Nephron progenitor cell (in vitro differentiated cells): ENCODE measurements around the gene HOXB1.
A peak's percentile ranks its signal among the peaks of the same experiment; 100 is the strongest.

ENCODE experiments used
- DNase-seq: peaks from one replicate; pipeline ENCODE4 v3.0.0; 2021
- H3K27ac Mint-ChIP-seq: 2 replicates; pipeline ENCODE4 v1.8.0; 2021; ENCODE audit warnings: mild to moderate bottlenecking, moderate library complexity, mixed read lengths
- H3K27me3 Mint-ChIP-seq: 2 replicates; pipeline ENCODE4 v1.8.0; 2021; ENCODE audit warnings: mild to moderate bottlenecking, low read depth, mixed read lengths; ENCODE audit not compliant: poor library complexity
- H3K36me3 Mint-ChIP-seq: 2 replicates; pipeline ENCODE4 v1.8.0; 2021; ENCODE audit warnings: low read depth, mixed read lengths
- H3K4me1 Mint-ChIP-seq: 2 replicates; pipeline ENCODE4 v1.8.0; 2021; ENCODE audit warnings: mixed read lengths
- H3K4me3 Mint-ChIP-seq: 2 replicates; pipeline ENCODE4 v1.8.0; 2021; ENCODE audit warnings: mild to moderate bottlenecking, moderate library complexity, mixed read lengths
- H3K9me3 Mint-ChIP-seq: 2 replicates; pipeline ENCODE4 v1.8.0; 2021; ENCODE audit warnings: mild to moderate bottlenecking, moderate library complexity, mixed read lengths
- CTCF ChIP-seq: fragments of 200-600 bp; sonication (generic); IDR thresholded peaks from 2 replicates; pipeline ENCODE4 v1.5.0; 2021; ENCODE audit warnings: antibody characterized with exemption

Gene HOXB1

GRCh38 chr17:48561884-48562810, 31.3 kb upstream of the HOXB1 start:
- Mint-ChIP-seq H3K4me1 (peaks cover 69% of the 10 kb centered on the region), H3K9me3 (no peaks in the 10 kb centered on the region), H3K4me3 (peak overlapping the region; percentile 87), H3K27ac (peak overlapping the region; percentile 100), H3K27me3 (peaks cover 4% of the 10 kb centered on the region), H3K36me3 (peaks cover 44% of the 10 kb centered on the region)
- peak; percentile 59 for DNase-seq
- peak; percentile 31 for TF ChIP-seq CTCF

- Mint-ChIP-seq H3K27me3 (peaks cover 4% of the 10 kb centered on the region), H3K4me3 (peak overlapping the region; percentile 87), H3K4me1 (peaks cover 89% of the 10 kb centered on the region), H3K36me3 (peaks cover 48% of the 10 kb centered on the region), H3K9me3 (no peaks in the 10 kb centered on the region), H3K27ac (peak overlapping the region; percentile 100)
- no peak for TF ChIP-seq CTCF
- DNase-seq = peak; percentile 38
Measured at GRCh38 chr17:48559840-48560817, 29.3 kb upstream of the HOXB1 start.

DNA sequence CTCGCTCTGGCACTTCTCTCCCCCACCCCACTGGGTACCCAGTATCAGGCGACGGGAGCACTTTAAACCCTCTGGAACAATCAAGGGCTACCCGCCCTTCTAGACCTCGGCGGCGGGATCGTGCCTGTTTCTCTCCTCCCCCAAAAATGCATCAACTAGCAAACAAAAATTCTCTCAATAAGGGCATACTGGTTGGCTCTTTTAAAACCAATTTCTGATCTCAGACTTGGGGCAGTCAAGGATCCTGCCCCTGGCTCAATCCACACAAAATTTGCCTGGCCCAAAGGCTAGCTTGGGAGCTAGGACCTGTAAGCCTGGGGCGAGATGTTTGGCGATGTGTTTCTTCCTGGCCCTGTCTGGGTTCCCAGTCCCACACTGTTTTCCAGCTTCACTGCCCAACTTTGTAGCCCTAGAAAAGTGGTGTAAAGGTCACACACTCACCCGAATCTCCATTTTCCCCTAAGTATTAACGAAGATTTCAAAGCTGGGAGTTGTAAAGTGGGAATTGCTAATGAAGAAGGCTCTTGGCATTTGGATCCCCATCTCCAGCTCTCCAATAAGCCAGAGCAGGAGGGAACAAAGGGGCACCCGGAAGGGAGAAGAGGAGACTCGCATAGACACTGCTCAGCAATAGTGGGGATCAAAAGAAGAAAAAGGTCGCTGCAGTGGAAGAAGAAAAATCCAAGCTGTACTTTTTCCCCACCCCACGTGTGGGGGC, 28.5 kb upstream of the HOXB1 start:
- no peak for TF ChIP-seq CTCF
- peaks cover 4% of the 10 kb centered on the region for H3K27me3 Mint-ChIP-seq

DNA sequence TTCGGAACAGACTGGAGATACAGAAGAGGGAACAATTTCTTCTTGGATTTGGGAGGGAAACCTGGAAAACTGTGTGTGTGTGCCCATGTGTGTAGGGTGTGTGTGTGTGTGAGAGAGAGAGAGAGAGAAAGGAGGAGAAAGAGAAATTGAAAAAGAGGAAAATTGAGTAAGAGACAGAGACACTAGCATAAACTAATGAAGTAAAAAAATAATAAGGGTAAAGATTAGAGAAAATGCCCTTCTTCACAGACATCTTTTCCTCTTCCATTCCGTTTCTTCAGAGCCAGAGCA, 28.0 kb upstream of the HOXB1 start:
- no peak for TF ChIP-seq CTCF

More for the DNA sequence above, 28.5 kb upstream of the HOXB1 start:
- Mint-ChIP-seq H3K27ac (peak overlapping the region; percentile 100), H3K4me1 (peaks cover 96% of the 10 kb centered on the region), H3K36me3 (peaks cover 52% of the 10 kb centered on the region), H3K9me3 (no peaks in the 10 kb centered on the region), H3K4me3 (peak overlapping the region; percentile 87)
- no peak for DNase-seq

GRCh38 chr17:48558057-48558830, 27.4 kb upstream of the HOXB1 start:
- peak overlapping the region; percentile 100 for H3K27ac Mint-ChIP-seq
- no peak for DNase-seq
- peak overlapping the region; percentile 87 for H3K4me3 Mint-ChIP-seq
- peaks cover 98% of the 10 kb centered on the region for H3K4me1 Mint-ChIP-seq
- no peaks in the 10 kb centered on the region for H3K9me3 Mint-ChIP-seq
- TF ChIP-seq CTCF = no peak
- peaks cover 4% of the 10 kb centered on the region for H3K27me3 Mint-ChIP-seq
- peaks cover 57% of the 10 kb centered on the region for H3K36me3 Mint-ChIP-seq

More for the DNA sequence above, 28.0 kb upstream of the HOXB1 start:
- no peak for DNase-seq
- Mint-ChIP-seq H3K4me1 (peaks cover 98% of the 10 kb centered on the region), H3K27ac (peak overlapping the region; percentile 100), H3K27me3 (peaks cover 4% of the 10 kb centered on the region), H3K9me3 (no peaks in the 10 kb centered on the region), H3K4me3 (peak overlapping the region; percentile 87), H3K36me3 (peaks cover 57% of the 10 kb centered on the region)
